Esophagus (tissue), 2 donors: ENCODE results near the gene AMIGO3. TPM values are rescaled to one million over a fixed set of nuclear protein-coding genes. Genes with fewer than 3 reads are reported as not detected.

ENCODE experiments used
- H3K27ac ChIP-seq, 2 donors: one replicate each; pipeline ENCODE4 v1.5.1; 2013; ENCODE audit warnings: low read depth in 2 of 2, mild to moderate bottlenecking in 2 of 2, inconsistent platforms in 1 of 2, low read length in 1 of 2, moderate library complexity in 1 of 2
- H3K27me3 ChIP-seq, 2 donors: one replicate each; pipeline ENCODE4 v1.6.1; 2013; ENCODE audit warnings: low read length in 2 of 2, control low read depth in 1 of 2, mild to moderate bottlenecking in 1 of 2; ENCODE audit not compliant: insufficient read depth in 2 of 2, control insufficient read depth in 1 of 2
- H3K36me3 ChIP-seq, 2 donors: one replicate each; pipeline ENCODE4 v1.6.1; 2013; ENCODE audit warnings: low read length in 1 of 2; ENCODE audit not compliant: control insufficient read depth in 2 of 2, insufficient read depth in 2 of 2
- H3K4me1 ChIP-seq, 2 donors: one replicate each; pipeline ENCODE4 v1.6.1; 2013; ENCODE audit warnings: low read length in 1 of 2; ENCODE audit not compliant: control insufficient read depth in 2 of 2, insufficient read depth in 2 of 2
- H3K4me3 ChIP-seq, 2 donors: one replicate each; pipeline ENCODE4 v1.5.1; 2013; ENCODE audit warnings: low read length in 2 of 2, mild to moderate bottlenecking in 2 of 2, low read depth in 1 of 2, moderate library complexity in 1 of 2
- H3K9me3 ChIP-seq, 2 donors: one replicate each; pipeline ENCODE4 v1.6.1; 2013; ENCODE audit warnings: mild to moderate bottlenecking in 2 of 2, low read depth in 1 of 2, low read length in 1 of 2, moderate library complexity in 1 of 2; ENCODE audit not compliant: control insufficient read depth in 2 of 2, insufficient read depth in 1 of 2
- WGBS, 2 donors: extraction: QIAGEN DNeasy Blood & Tissue Kit; methylation state at CpG; one replicate each; pipeline ENCODE4 v1.1.7; 2013; 5-methylcytosine and 5-hydroxymethylcytosine counted together
- polyA plus RNA-seq, 2 donors: library from polyadenylated mRNA; stranded (reverse); fragments of 200-250 nt; gene quantifications; one replicate each; pipeline ENCODE4 v1.2.3, GENCODE V29; 2013
- donor health status: healthy with polysubstance abuse.
- donor health status: Bipolar disorder and iron deficiency.

The AMIGO3 gene
- polyA plus RNA-seq, 2 donors: 1.00 to 1.4 TPM

GRCh38 chr3:49727154-49727923 lies 7.9 kb upstream of the AMIGO3 start:
- peaks cover 11 to 25% of the 10 kb centered on the region in 2 donors for H3K36me3 ChIP-seq
- H3K27me3 ChIP-seq: no peaks in the 10 kb centered on the region
- H3K4me1 ChIP-seq: peaks cover 0 to 13% of the 10 kb centered on the region in 2 donors
- 88 to 91% methylated on average over 19 of the region's 19 CpGs for WGBS, 2 donors
- no peaks in the 10 kb centered on the region for H3K9me3 ChIP-seq
- H3K4me3 ChIP-seq: no peak overlapping the region
- H3K27ac ChIP-seq: no peak overlapping the region

DNA sequence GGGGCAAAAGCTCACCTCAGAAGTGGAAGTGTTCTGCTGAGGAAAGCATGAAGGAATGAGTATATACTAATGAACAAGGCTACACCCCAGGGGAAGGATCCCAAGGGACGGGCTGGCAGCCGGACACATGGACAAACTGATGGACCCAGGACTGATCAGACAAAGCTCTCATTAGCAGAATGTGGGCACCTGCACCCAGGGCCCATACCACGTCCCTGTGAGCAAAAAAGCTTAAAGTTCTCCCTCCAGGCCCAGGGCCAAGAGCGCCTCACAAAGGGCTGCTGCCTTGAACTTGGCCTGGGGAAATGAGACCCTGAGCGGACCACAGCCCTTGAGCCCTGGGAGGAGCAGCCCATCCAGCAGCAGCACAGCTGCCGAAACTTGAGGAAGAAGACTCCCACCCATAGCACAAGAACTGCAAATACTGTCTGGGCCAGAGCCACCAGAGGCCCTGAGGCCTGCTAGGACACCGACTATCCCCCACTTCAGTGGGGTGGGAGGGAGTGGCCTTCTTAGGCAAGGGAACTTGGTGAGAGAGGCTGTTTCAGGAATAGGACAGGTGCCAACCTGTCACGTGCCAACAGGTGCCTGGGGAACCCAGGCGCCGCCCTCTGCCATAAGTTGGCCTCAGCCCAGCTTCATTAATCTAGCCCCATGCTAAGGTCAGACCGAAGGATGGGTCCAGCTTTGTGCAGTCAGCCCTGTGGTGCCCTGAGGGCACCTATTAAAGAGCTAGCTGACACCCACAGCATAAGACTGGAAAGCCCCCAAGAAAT lies 6.6 kb upstream of the AMIGO3 start:
- Histone ChIP-seq H3K36me3 (peaks cover 14 to 34% of the 10 kb centered on the region in 2 donors), H3K9me3 (no peaks in the 10 kb centered on the region), H3K4me3 (no peak overlapping the region), H3K27ac (peak overlapping the region in 1 of 2 donors; percentile 24), H3K4me1 (peaks cover 0 to 15% of the 10 kb centered on the region in 2 donors), H3K27me3 (no peaks in the 10 kb centered on the region)
- WGBS, 2 donors: 75 to 76% methylated on average over 11 of the region's 11 CpGs

DNA sequence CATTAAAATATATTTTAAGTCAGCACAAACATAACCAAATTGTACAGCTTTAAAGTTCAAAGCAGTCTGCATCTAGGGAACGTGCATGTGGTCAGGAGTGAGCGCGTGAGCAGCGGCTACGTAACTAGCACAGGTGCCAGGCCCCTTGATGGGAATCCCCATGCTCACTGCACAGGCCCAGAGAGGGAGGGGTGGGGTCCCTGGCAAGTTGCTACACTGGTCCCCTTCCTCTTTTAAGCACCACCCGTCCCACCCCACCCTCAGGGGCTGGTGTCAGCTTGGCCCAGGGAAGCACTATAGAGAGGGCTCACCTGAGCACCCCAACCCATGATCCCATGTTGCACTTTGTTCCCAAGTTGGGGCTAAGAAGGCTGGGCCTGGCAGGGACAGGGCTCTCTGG lies 5.1 kb upstream of the AMIGO3 start:
- Histone ChIP-seq H3K9me3 (no peaks in the 10 kb centered on the region), H3K36me3 (peaks cover 16 to 39% of the 10 kb centered on the region in 2 donors), H3K4me3 (peak overlapping the region; percentile 60 to 63), H3K27me3 (no peaks in the 10 kb centered on the region), H3K27ac (peak overlapping the region; percentile 91 to 97), H3K4me1 (peaks cover 0 to 15% of the 10 kb centered on the region in 2 donors)
- 11 to 19% methylated on average over 6 of the region's 6 CpGs for WGBS, 2 donors

GRCh38 chr3:49723628-49724551 lies 4.4 kb upstream of the AMIGO3 start, which contains the start of gene GMPPB:
Gene GMPPB (minus strand): TSS chr3:49723951. CDS start chr3:49723726, 225 bp downstream.
- peak within 1 kb of the TSS; percentile 95 to 98 for H3K27ac ChIP-seq
- peak within 1 kb of the TSS; percentile 93 to 96 for H3K4me3 ChIP-seq
- no peaks in the 10 kb centered on the region for H3K27me3 ChIP-seq
- no peaks in the 10 kb centered on the region for H3K9me3 ChIP-seq
- 1% methylated on average over 95 to 102 of the region's 102 CpGs for WGBS, 2 donors
- peaks cover 16 to 39% of the 10 kb centered on the region in 2 donors for H3K36me3 ChIP-seq
- H3K4me1 ChIP-seq: peaks cover 2 to 20% of the 10 kb centered on the region in 2 donors

- peaks cover 16 to 39% of the 10 kb centered on the region in 2 donors for H3K36me3 ChIP-seq
- WGBS, 2 donors: 0 to 1% methylated on average over 20 of the region's 20 CpGs
- H3K27ac ChIP-seq: peak overlapping the region; percentile 95 to 98
- peak overlapping the region; percentile 93 to 96 for H3K4me3 ChIP-seq
- H3K9me3 ChIP-seq: no peaks in the 10 kb centered on the region
- H3K27me3 ChIP-seq: no peaks in the 10 kb centered on the region
- peaks cover 7 to 26% of the 10 kb centered on the region in 2 donors for H3K4me1 ChIP-seq
Observed at GRCh38 chr3:49723296-49723627, 3.8 kb upstream of the AMIGO3 start.

DNA sequence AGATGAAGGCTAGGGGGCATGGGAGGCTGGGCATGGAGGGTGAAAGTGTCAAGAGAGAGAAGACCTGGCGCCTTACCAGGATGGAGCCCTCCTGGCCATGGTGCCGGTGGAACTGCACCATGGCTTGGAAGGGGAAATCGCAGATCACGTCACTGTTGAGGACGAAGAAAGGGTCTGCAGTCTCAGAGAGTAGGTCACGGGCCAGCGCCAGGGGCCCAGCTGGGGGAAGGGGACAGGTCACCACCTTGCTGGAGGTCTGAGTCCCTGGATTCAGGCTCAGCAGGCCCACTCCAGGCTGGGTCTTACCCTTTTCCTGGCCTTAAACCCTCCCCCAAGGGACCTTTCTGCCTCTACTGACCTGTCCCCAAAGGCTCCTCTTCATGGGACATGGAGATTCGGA lies 3.4 kb upstream of the AMIGO3 start:
- Histone ChIP-seq H3K4me1 (peaks cover 7 to 30% of the 10 kb centered on the region in 2 donors), H3K4me3 (peak overlapping the region; percentile 93 to 96), H3K27ac (peak overlapping the region; percentile 95 to 98), H3K9me3 (no peaks in the 10 kb centered on the region), H3K27me3 (no peaks in the 10 kb centered on the region), H3K36me3 (peaks cover 13 to 37% of the 10 kb centered on the region in 2 donors)
- 59 to 64% methylated on average over 8 of the region's 8 CpGs for WGBS, 2 donors

DNA sequence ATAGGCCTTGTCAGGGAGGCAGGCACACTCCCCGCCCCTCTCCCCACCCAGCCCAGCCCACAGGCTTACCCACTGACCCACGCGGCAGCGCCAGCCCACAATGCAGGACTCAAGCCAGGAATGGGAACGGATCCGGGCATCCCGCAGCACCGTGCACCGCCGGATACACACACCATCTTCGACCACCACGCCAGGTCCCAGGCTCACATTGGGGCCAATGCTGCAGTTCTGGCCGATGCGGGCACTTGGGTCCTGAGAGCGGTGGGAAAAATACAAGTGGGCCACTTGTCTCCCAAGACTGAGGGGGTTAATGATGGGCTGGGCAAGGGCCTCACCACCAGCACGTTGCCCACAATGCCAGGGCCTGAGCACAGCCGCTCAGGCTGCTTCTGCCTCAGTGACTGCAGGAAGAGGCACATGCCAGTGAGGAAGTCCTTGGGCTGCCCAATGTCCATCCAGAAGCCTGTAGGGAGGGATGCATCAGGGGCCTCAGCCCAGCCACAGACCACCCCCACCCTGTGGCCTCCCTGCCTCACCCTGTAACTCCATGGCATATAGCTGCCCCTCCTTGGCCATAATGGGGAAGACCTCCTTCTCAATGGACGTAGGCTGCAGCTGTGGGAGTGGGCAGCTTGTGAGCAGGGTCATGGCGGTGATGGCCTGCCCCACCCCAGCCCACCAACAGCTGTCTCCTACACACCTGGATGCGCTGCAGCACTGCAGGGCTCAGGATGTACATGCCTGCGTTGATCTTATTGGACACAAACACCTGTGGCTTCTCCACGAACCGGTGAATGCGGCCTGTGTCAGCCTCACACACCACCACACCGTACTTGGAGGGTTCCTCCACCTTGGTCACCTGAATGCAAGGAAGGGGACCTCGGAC lies 2.7 kb upstream of the AMIGO3 start:
- Histone ChIP-seq H3K4me1 (peaks cover 7 to 31% of the 10 kb centered on the region in 2 donors), H3K27ac (peak overlapping the region in 1 of 2 donors; percentile 98), H3K36me3 (peaks cover 5 to 30% of the 10 kb centered on the region in 2 donors), H3K9me3 (no peaks in the 10 kb centered on the region), H3K4me3 (peak overlapping the region in 1 of 2 donors; percentile 93), H3K27me3 (no peaks in the 10 kb centered on the region)
- WGBS, 2 donors: 77 to 83% methylated on average over 26 of the region's 26 CpGs

- H3K4me3 ChIP-seq: no peak overlapping the region
- WGBS, 2 donors: 62 to 77% methylated on average over 9 of the region's 9 CpGs
- no peak overlapping the region for H3K27ac ChIP-seq
- peaks cover 7 to 31% of the 10 kb centered on the region in 2 donors for H3K4me1 ChIP-seq
- no peaks in the 10 kb centered on the region for H3K27me3 ChIP-seq
- H3K9me3 ChIP-seq: no peaks in the 10 kb centered on the region
- H3K36me3 ChIP-seq: peaks cover 4 to 26% of the 10 kb centered on the region in 2 donors
Observed at GRCh38 chr3:49721596-49721895, 2.1 kb upstream of the AMIGO3 start.
